ENCODE data around the gene AP1S1.

DNA sequence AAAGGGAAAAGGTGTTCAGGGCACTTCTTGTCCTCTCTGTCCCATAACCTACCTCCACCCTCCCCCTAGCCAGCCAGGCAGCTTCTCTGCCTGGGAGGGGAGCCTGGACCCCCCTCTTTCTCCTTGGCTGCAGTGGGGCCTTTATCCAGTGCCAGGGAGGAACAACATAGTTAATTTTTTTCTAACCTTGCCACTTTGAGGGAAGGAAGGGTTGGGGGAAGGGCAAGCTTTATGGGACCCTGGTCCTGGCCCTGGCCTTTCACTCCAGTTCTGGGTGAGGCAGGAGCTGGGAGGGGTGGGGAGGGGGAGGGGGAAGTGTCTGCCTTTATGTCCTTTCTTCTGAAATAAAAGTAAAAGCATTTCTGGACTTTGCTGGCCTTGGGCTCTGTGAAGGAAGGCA, 6.6 kb downstream of the AP1S1 start:
- TF ChIP-seq, protein P1, sequence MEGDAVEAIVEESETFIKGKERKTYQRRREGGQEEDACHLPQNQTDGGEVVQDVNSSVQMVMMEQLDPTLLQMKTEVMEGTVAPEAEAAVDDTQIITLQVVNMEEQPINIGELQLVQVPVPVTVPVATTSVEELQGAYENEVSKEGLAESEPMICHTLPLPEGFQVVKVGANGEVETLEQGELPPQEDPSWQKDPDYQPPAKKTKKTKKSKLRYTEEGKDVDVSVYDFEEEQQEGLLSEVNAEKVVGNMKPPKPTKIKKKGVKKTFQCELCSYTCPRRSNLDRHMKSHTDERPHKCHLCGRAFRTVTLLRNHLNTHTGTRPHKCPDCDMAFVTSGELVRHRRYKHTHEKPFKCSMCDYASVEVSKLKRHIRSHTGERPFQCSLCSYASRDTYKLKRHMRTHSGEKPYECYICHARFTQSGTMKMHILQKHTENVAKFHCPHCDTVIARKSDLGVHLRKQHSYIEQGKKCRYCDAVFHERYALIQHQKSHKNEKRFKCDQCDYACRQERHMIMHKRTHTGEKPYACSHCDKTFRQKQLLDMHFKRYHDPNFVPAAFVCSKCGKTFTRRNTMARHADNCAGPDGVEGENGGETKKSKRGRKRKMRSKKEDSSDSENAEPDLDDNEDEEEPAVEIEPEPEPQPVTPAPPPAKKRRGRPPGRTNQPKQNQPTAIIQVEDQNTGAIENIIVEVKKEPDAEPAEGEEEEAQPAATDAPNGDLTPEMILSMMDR (IDR thresholded peaks at IDR 0.05; ENCODE audit: insufficient read depth, low read length) = no peak
- TF ChIP-seq POLR2AphosphoS5 (IDR thresholded peaks at IDR 0.05; ENCODE audit: low read depth) = no peak
- TF ChIP-seq, protein P2, sequence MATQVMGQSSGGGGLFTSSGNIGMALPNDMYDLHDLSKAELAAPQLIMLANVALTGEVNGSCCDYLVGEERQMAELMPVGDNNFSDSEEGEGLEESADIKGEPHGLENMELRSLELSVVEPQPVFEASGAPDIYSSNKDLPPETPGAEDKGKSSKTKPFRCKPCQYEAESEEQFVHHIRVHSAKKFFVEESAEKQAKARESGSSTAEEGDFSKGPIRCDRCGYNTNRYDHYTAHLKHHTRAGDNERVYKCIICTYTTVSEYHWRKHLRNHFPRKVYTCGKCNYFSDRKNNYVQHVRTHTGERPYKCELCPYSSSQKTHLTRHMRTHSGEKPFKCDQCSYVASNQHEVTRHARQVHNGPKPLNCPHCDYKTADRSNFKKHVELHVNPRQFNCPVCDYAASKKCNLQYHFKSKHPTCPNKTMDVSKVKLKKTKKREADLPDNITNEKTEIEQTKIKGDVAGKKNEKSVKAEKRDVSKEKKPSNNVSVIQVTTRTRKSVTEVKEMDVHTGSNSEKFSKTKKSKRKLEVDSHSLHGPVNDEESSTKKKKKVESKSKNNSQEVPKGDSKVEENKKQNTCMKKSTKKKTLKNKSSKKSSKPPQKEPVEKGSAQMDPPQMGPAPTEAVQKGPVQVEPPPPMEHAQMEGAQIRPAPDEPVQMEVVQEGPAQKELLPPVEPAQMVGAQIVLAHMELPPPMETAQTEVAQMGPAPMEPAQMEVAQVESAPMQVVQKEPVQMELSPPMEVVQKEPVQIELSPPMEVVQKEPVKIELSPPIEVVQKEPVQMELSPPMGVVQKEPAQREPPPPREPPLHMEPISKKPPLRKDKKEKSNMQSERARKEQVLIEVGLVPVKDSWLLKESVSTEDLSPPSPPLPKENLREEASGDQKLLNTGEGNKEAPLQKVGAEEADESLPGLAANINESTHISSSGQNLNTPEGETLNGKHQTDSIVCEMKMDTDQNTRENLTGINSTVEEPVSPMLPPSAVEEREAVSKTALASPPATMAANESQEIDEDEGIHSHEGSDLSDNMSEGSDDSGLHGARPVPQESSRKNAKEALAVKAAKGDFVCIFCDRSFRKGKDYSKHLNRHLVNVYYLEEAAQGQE (IDR thresholded peaks at IDR 0.05; ENCODE audit: insufficient replicate concordance, low read depth) = no peak

Data from HL-60 (cell line).